ENCODE results near the gene KRT82.

- TF ChIP-seq POLR2AphosphoS5 (IDR thresholded peaks at IDR 0.05; ENCODE audit: low read depth, low read length): no peak
- TF ChIP-seq TAF1 (IDR thresholded peaks at IDR 0.05; ENCODE audit: borderline replicate concordance, insufficient read depth, low read length): no peak
Measured at GRCh38 chr12:52438305-52439301, 32.5 kb upstream of the KRT82 start.
